ENCODE results near the gene SCGB1A1.
A peak's percentile ranks its signal among the peaks of the same experiment; 100 is the strongest.
"Not testable (repeated sequence)": the region's sequence is repeated elsewhere in the genome, so short reads cannot be mapped to it uniquely, and the experiment has no call there.

Gene SCGB1A1

GRCh38 chr11:62445314-62445740, 26.5 kb downstream of the SCGB1A1 start:
- no peak for TF ChIP-seq CTCF (IDR thresholded peaks at IDR 0.05; ENCODE audit: control insufficient read depth, extremely low read depth, insufficient read depth)
- DNase-seq (ENCODE audit: low read depth), result peak; percentile 47
- H3K4me3 ChIP-seq (ENCODE audit: low read depth, low read length), result no peak overlapping the region

GRCh38 chr11:62446091-62446490, 27.3 kb downstream of the SCGB1A1 start:
- no peak overlapping the region for H3K4me3 ChIP-seq (ENCODE audit: low read depth, low read length)
- TF ChIP-seq CTCF (IDR thresholded peaks at IDR 0.05; ENCODE audit: control insufficient read depth, extremely low read depth, insufficient read depth), result no peak
- DNase-seq (ENCODE audit: low read depth), result peak; percentile 34

- no peak for TF ChIP-seq CTCF (IDR thresholded peaks at IDR 0.05; ENCODE audit: control insufficient read depth, extremely low read depth, insufficient read depth)
- H3K4me3 ChIP-seq (ENCODE audit: low read depth, low read length), result no peak overlapping the region
- no peak for DNase-seq (ENCODE audit: low read depth)
Measured at GRCh38 chr11:62449451-62449851, 30.6 kb downstream of the SCGB1A1 start.

- H3K4me3 ChIP-seq (ENCODE audit: low read depth, low read length); DNase-seq (ENCODE audit: low read depth): not testable (repeated sequence)
Measured at GRCh38 chr11:62449912-62450311, 31.1 kb downstream of the SCGB1A1 start.

- DNase-seq (ENCODE audit: low read depth), result no peak
- no peak for TF ChIP-seq CTCF (IDR thresholded peaks at IDR 0.05; ENCODE audit: control insufficient read depth, extremely low read depth, insufficient read depth)
- H3K4me3 ChIP-seq (ENCODE audit: low read depth, low read length), result no peak overlapping the region
Measured at GRCh38 chr11:62450543-62451240, 31.9 kb downstream of the SCGB1A1 start.

- DNase-seq (ENCODE audit: low read depth), result no peak
- TF ChIP-seq CTCF (IDR thresholded peaks at IDR 0.05; ENCODE audit: control insufficient read depth, extremely low read depth, insufficient read depth), result no peak
- H3K4me3 ChIP-seq (ENCODE audit: low read depth, low read length), result no peak overlapping the region
Measured at GRCh38 chr11:62451241-62451621, 32.4 kb downstream of the SCGB1A1 start.

- DNase-seq (ENCODE audit: low read depth), result no peak
- H3K4me3 ChIP-seq (ENCODE audit: low read depth, low read length), result no peak overlapping the region
- TF ChIP-seq CTCF (IDR thresholded peaks at IDR 0.05; ENCODE audit: control insufficient read depth, extremely low read depth, insufficient read depth), result no peak
Measured at GRCh38 chr11:62452261-62452660, 33.4 kb downstream of the SCGB1A1 start.
